Small intestine (tissue), 7 donors: Measurements from ENCODE around the gene ZNF610. TPM values are rescaled to one million over a fixed set of nuclear protein-coding genes. Genes with fewer than 3 reads are reported as not detected.
A peak's percentile ranks its signal among the peaks of the same experiment; 100 is the strongest.
"Not testable (repeated sequence)": the region's sequence is repeated elsewhere in the genome, so short reads cannot be mapped to it uniquely, and the experiment has no call there.

Source experiments
- DNase-seq, 2 donors: peaks; one replicate each; pipeline versions ENCODE4 v3.0.0 to v3.0.0-alpha.2; 2013
- FAIRE-seq: peaks from 2 replicates; lab custom pipeline; 2012; peaks lifted over from hg19 to GRCh38; lab: Jason Lieb, UNC
- H3K27ac ChIP-seq, 3 donors: one replicate each; pipeline ENCODE4 v1.5.1; 2013; ENCODE audit warnings: low read length in 2 of 3, mild to moderate bottlenecking in 2 of 3, control low read depth in 1 of 3, inconsistent platforms in 1 of 3, low read depth in 1 of 3, moderate library complexity in 1 of 3
- H3K27me3 ChIP-seq, 3 donors: one replicate each; pipeline ENCODE4 v1.6.1; 2013; ENCODE audit warnings: low read length in 3 of 3, inconsistent platforms in 1 of 3; ENCODE audit not compliant: control insufficient read depth in 3 of 3, insufficient read depth in 3 of 3
- H3K36me3 ChIP-seq, 3 donors: one replicate each; pipeline ENCODE4 v1.6.1; 2013; ENCODE audit warnings: low read length in 3 of 3, inconsistent platforms in 1 of 3, low read depth in 1 of 3, mild to moderate bottlenecking in 1 of 3, moderate library complexity in 1 of 3; ENCODE audit not compliant: control insufficient read depth in 3 of 3, insufficient read depth in 2 of 3
- H3K4me1 ChIP-seq, 3 donors: one replicate each; pipeline ENCODE4 v1.6.1; 2013; ENCODE audit warnings: low read length in 2 of 3, inconsistent platforms in 1 of 3, low read depth in 1 of 3, mild to moderate bottlenecking in 1 of 3, moderate library complexity in 1 of 3; ENCODE audit not compliant: control insufficient read depth in 3 of 3, insufficient read depth in 2 of 3
- H3K4me3 ChIP-seq, 3 donors: one replicate each; pipeline ENCODE4 v1.5.1; 2013; ENCODE audit warnings: low read length in 3 of 3, control low read depth in 1 of 3, inconsistent platforms in 1 of 3, low read depth in 1 of 3, mild to moderate bottlenecking in 1 of 3, moderate library complexity in 1 of 3
- H3K9me3 ChIP-seq, 2 donors: one replicate each; pipeline ENCODE4 v1.6.1; 2013; ENCODE audit warnings: low read depth in 1 of 2, low read length in 1 of 2; ENCODE audit not compliant: control insufficient read depth in 2 of 2, insufficient read depth in 1 of 2
- WGBS, 3 donors: extraction: QIAGEN DNeasy Blood & Tissue Kit; methylation state at CpG; one replicate each; pipeline ENCODE4 v1.1.7; 2013; 5-methylcytosine and 5-hydroxymethylcytosine counted together
- polyA plus RNA-seq, 4 donors: library from polyadenylated mRNA; stranded (reverse) in 3 of 4; unstranded in 1 of 4; fragments of 200-250 nt in 3 of 4; fragments of 120-200 nt in 1 of 4; gene quantifications; one replicate each; pipeline versions ENCODE4 v1.2.1 to v1.2.3, GENCODE V29; 2013
- donor health status: healthy with polysubstance abuse.
- donor health status: control.
- donor health status: control.
- donor health status: Bipolar disorder and iron deficiency.
- donor health status: healthy.

The ZNF610 gene
- polyA plus RNA-seq, 4 donors: 0.22 to 8.4 (median 1.1) TPM; not detected in 1

DNA sequence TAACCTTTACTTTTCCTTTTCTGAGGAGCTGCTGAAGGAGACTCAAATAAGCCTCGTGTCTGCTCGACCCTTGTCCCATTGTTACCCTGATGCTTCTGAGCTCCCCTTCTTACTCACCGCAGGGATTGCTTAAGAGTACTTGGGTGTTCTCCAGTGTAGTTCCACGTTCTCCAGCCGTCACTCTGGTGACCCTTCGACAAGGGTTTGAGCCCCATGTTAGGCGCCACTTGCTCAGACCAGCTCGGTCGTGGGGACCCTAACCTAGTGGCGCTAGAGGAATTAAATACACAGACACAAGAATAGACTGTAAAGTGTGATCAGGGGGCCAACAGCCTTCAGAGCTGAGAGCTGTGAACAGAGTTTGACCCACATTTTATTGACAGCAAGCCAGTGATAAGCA is 28.8 kb upstream of the ZNF610 start:
- WGBS, 3 donors: 97 to 98% (median 97%) methylated on average over 10 of the region's 10 CpGs
- H3K9me3 ChIP-seq: peaks cover 9 to 70% of the 10 kb centered on the region in 2 donors
- H3K4me3 ChIP-seq: no peak overlapping the region
- DNase-seq: peak in 1 of 2 donors; percentile 52
- peaks cover 19 to 34% (median 30%) of the 10 kb centered on the region in 3 donors for H3K36me3 ChIP-seq
- no peak overlapping the region for H3K27ac ChIP-seq
- H3K4me1 ChIP-seq: no peaks in the 10 kb centered on the region
- no peaks in the 10 kb centered on the region for H3K27me3 ChIP-seq
- FAIRE-seq: no peak

DNA sequence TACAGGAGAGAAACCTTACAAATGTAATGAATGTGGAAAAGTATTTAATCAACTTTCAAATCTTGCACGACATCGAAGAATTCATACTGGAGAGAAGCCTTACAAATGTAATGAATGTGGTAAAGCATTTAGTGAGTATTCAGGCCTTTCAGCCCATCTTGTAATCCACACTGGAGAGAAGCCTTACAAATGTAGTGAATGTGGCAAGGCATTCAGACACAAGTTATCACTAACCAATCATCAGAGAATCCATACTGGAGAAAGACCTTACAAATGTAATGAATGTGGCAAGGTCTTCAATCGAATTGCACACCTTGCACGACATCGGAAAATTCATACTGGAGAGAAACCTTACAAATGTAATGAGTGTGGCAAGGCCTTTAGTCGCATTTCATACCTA is 13.6 kb upstream of the ZNF610 start:
- no peak for FAIRE-seq
- DNase-seq: no peak
- Histone ChIP-seq H3K4me3 (no peak overlapping the region), H3K27ac (no peak overlapping the region), H3K27me3 (no peaks in the 10 kb centered on the region), H3K4me1 (no peaks in the 10 kb centered on the region), H3K36me3 (peaks cover 19 to 38% (median 20%) of the 10 kb centered on the region in 3 donors), H3K9me3 (peaks cover 4 to 66% of the 10 kb centered on the region in 2 donors)
- 95 to 99% (median 97%) methylated on average over 6 of the region's 6 CpGs for WGBS, 3 donors

- Histone ChIP-seq H3K36me3 (no peaks in the 10 kb centered on the region), H3K27me3 (no peaks in the 10 kb centered on the region), H3K4me3 (no peak overlapping the region), H3K27ac (no peak overlapping the region), H3K9me3 (peaks cover 9 to 69% of the 10 kb centered on the region in 2 donors), H3K4me1 (no peaks in the 10 kb centered on the region)
- 81 to 94% (median 90%) methylated on average over 10 of the region's 10 CpGs for WGBS, 3 donors
- FAIRE-seq (no peak), DNase-seq (no peak)
Observed at GRCh38 chr19:52331757-52332156, 4.3 kb upstream of the ZNF610 start.

- no peaks in the 10 kb centered on the region for H3K27me3 ChIP-seq
- DNase-seq (no peak), FAIRE-seq (no peak)
- H3K36me3 ChIP-seq: peaks cover 0 to 4% (median 0%) of the 10 kb centered on the region in 3 donors
- no peaks in the 10 kb centered on the region for H3K4me1 ChIP-seq
- WGBS, 3 donors: 50 to 61% (median 51%) methylated on average over 9 of the region's 9 CpGs
- H3K9me3 ChIP-seq: peaks cover 4 to 45% of the 10 kb centered on the region in 2 donors
- peak overlapping the region; percentile 77 to 97 (median 88) for H3K4me3 ChIP-seq
- H3K27ac ChIP-seq: peak overlapping the region in 1 of 3 donors; percentile 84
Observed at GRCh38 chr19:52335768-52336116, 301 bp upstream of the ZNF610 start.

GRCh38 chr19:52336791-52337381 is 843 bp downstream of the ZNF610 start:
- DNase-seq: peak in 1 of 2 donors; percentile 53
- peaks cover 0 to 4% (median 0%) of the 10 kb centered on the region in 3 donors for H3K36me3 ChIP-seq
- H3K27ac ChIP-seq: peak overlapping the region in 2 of 3 donors; percentile 84 to 94
- peaks cover 4 to 36% of the 10 kb centered on the region in 2 donors for H3K9me3 ChIP-seq
- H3K4me3 ChIP-seq: peak overlapping the region; percentile 77 to 97 (median 88)
- no peak for FAIRE-seq
- 3 to 8% (median 4%) methylated on average over 9 of the region's 9 CpGs for WGBS, 3 donors
- no peaks in the 10 kb centered on the region for H3K27me3 ChIP-seq
- no peaks in the 10 kb centered on the region for H3K4me1 ChIP-seq

GRCh38 chr19:52339022-52339421 is 3.0 kb downstream of the ZNF610 start:
- H3K9me3 ChIP-seq: peaks cover 2 to 27% of the 10 kb centered on the region in 2 donors
- not testable (repeated sequence) for H3K36me3 ChIP-seq, H3K4me1 ChIP-seq, FAIRE-seq, H3K27me3 ChIP-seq, H3K4me3 ChIP-seq
- peak overlapping the region in 1 of 3 donors; percentile 1 for H3K27ac ChIP-seq
- DNase-seq: peak in 1 of 2 donors; percentile 37
- WGBS, 3 donors: 72 to 95% (median 87%) methylated on average over 3 of the region's 3 CpGs

- H3K4me3 ChIP-seq: no peak overlapping the region
- DNase-seq (peak; percentile 26 to 63), FAIRE-seq (no peak)
- H3K36me3 ChIP-seq: peaks cover 0 to 10% (median 0%) of the 10 kb centered on the region in 3 donors
- 28 to 42% (median 41%) methylated on average over 8 of the region's 8 CpGs for WGBS, 3 donors
- no peaks in the 10 kb centered on the region for H3K27me3 ChIP-seq
- no peak overlapping the region for H3K27ac ChIP-seq
- H3K4me1 ChIP-seq: no peaks in the 10 kb centered on the region
- H3K9me3 ChIP-seq: peaks cover 1 to 40% of the 10 kb centered on the region in 2 donors
Observed at GRCh38 chr19:52343548-52343947, 7.5 kb downstream of the ZNF610 start.

- peaks cover 1 to 43% of the 10 kb centered on the region in 2 donors for H3K9me3 ChIP-seq
- DNase-seq (no peak), FAIRE-seq (no peak)
- no peaks in the 10 kb centered on the region for H3K27me3 ChIP-seq
- peaks cover 0 to 21% (median 6%) of the 10 kb centered on the region in 3 donors for H3K36me3 ChIP-seq
- no peaks in the 10 kb centered on the region for H3K4me1 ChIP-seq
- H3K4me3 ChIP-seq: no peak overlapping the region
- H3K27ac ChIP-seq: no peak overlapping the region
- WGBS, 3 donors: 86 to 89% (median 87%) methylated on average over 6 of the region's 6 CpGs
Observed at GRCh38 chr19:52345162-52345561, 9.1 kb downstream of the ZNF610 start.
